Esophagus squamous epithelium (tissue), 4 donors: Measurements from ENCODE around the gene SGCG.

ENCODE experiments used
- CTCF ChIP-seq, 6 experiments: fragments of 450-650 bp in 4 of 6; fragments of 200-600 bp in 2 of 6; sonication (generic) in 2 of 6; IDR thresholded peaks; one replicate each; pipeline ENCODE4 v1.5.1; 2016 to 2019; ENCODE audit warnings: antibody characterized with exemption in 6 of 6, mild to moderate bottlenecking in 4 of 6, moderate library complexity in 4 of 6
- POLR2A ChIP-seq, 4 donors: fragments of 450-650 bp; IDR thresholded peaks; one replicate each; pipeline ENCODE4 v1.6.1; 2017; ENCODE audit warnings: antibody characterized with exemption in 4 of 4, mild to moderate bottlenecking in 4 of 4, moderate library complexity in 3 of 4

GRCh38 chr13:23203516-23203915 lies 22.7 kb downstream of the SGCG start:
- no peak for TF ChIP-seq POLR2A (IDR thresholded peaks at IDR 0.05)
- no peak for TF ChIP-seq CTCF (IDR thresholded peaks at IDR 0.05)
